ENCODE measurements around the gene MACROD1.

The MACROD1 gene

DNA sequence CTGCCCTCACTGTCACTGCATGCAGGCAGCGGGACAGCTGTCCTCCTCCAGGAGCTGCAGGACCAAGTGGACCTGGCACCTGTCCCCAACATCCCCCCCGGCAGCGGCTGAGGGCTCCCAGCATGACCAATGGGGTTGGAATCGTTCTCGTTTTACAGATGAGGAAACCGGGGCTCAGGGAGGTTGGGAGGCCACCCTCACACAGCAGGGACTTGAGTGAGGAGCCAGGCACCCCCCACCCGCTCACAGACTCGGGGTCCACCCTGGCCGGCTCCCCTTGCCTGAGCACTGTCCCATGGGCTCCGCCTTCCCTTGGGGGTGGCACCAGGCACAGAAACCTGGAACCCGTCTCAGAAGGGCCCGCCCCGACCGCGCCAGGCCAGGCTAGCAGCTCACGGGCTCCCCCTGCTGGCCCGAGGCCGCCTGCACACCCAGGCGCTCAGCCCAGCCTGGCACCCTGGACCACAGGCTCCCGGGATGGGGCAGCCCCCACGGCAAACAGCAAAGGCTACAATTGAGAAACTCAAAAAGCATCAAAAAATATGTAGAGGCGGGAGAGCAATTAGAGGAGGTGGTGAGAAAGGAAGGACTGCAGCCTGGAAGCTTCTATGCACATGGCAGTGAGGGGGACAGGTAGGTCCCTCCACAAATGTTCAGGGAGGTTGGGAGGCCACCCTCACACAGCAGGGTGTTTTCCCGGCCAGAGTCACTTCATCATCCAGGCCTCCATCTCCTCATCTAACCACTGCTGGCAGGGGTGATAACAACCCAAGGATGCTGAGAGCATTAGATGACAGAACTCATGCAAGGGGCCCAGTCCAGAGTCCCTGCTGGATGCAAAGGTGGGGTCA lies 12.8 kb downstream of the MACROD1 start:
- peak in 45 of 58 donors; percentile 18 to 73 (median 44) for DNase-seq

DNA sequence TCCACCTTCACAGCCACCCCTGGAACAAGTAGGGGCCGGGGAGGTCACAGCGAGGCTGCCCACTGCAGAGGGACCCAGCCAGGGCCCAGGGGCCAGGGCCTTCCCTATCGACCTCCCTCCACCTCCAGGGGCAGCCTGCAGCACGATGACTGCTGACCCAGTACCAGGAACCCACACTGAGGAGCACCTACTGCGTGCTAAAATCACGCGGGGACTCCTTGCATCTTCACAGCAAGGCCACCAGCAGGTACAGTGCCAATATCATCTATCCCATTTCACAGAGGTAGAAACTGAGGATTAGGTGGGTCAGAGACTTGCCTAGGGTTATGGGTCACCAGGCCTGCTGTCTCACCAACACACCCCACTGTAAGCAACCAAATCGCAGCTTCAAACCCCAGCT lies 14.6 kb downstream of the MACROD1 start:
- DNase-seq, result no peak

DNA sequence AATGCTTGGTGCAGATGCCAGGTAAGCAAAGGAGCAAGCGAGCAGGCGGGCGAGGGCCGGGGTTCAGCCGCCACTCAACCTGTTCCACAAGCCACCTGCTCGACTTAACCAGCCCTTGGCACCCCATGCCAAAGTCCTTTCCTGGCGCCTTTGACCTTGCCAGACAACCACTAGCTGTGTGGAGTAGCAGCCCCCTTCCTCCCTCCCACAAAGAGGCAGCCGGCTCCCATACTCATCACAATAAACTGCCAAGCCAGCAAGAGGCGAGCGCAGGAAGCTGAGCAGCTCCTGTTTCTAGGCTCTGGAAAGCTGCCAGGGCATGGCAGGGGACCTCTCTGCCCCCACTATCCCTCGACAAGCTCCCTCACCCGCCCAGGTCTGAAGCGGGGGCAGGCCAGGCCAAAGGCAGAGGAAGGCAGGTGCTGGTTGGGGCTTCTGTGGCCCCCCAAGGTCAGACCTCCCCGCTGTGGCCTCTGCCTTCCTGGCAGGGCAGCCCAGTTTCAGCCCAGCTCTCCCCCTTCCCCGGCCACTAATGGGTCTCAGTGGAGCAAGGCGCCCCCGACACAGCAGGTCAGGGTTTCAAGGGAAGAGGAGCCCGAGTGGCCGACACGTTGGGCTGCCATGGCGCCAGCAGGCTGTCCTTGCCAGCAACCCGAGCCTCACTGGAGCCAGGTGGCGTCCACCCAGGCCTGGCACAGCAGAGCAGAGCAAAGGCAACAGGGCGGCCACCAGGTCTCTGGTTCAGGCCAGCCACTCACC lies 15.3 kb downstream of the MACROD1 start:
- DNase-seq, result peak in 36 of 58 donors; percentile 8 to 72 (median 42)

DNA sequence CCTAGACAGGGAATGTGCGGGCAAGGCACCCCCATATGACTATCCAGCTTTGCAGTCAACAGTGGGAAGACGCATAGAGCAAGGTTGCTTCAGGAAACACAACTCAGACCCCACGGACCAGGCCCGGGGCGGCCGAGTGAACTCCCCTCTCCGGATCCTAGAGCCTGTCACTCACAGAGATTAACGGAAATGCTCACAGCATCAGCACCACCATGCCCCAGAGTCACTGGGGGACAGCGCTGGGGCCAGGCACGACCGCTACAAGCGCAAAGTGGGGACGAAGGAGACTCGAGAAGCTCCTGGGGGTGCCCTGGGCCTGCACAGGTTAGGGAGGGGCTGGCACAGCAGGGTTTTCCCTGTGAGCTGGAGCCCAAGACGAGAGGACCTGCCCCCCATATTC lies 15.9 kb downstream of the MACROD1 start:
- DNase-seq, result no peak

DNA sequence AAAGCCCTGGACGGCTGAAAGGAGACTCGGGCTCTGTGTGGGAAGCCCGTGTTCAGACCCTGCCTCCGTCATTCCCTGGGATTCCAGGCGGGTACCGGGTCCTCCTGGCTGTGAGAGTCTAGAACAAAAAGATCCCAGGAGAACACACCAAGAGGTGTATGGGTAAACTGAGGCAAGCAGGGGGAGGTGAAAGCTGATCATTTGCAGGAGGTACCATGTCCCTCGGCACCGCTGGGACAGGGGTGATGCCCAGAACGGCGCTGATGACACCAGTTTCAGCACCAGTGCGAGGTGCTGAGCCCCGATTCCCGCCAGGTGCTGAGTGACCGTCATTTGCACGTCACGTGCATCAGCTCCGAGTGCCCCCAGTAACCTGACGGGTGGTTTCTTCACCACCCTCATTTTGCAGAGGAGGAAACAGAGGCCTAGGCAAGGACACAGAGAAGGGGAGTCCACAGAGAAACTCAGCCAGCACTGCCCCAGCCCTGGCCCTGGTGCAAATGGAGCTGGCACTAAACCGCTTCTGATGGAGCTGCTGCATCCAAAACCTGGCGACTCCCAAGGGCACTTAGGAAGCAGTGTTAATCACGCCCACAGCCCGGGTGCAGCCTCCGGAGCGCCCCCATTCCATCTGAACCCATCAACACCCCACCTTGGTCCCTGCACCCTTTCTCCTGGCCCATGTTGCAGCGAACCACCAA lies 16.8 kb downstream of the MACROD1 start:
- no peak for DNase-seq

DNA sequence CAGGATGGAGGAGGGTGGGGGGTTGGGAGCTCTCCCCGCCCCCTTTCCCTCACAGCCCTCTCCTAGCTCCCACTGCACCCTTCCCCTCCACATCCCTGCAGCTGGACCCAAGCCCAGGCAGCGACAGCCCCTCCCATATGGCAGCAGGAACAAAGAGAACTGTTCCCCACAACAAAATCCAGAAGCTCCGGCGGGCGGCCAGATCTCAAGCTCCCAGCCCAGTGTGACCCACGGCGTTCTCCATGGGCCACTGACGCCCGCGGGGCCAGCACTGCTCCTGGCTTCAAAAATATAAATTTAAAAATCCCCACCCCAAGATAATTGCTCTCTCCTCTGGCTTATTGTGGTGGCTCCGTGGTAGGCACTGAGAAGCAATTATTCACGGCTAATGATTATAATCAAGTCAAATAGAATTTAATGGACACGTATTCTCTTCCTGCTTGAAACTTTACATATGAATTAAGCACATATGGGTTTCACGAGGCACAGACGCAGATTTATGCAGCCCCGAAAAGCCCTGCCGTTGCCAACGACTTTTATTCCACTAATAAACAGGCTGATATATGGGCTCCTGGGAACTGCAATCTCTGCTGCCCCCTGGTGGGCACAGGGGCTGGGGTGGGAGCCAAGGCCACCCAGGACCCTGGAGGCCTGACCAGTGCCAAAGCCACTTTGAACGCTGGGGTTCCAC lies 17.5 kb downstream of the MACROD1 start:
- peak in 57 of 58 donors; percentile 34 to 93 (median 81) for DNase-seq

DNA sequence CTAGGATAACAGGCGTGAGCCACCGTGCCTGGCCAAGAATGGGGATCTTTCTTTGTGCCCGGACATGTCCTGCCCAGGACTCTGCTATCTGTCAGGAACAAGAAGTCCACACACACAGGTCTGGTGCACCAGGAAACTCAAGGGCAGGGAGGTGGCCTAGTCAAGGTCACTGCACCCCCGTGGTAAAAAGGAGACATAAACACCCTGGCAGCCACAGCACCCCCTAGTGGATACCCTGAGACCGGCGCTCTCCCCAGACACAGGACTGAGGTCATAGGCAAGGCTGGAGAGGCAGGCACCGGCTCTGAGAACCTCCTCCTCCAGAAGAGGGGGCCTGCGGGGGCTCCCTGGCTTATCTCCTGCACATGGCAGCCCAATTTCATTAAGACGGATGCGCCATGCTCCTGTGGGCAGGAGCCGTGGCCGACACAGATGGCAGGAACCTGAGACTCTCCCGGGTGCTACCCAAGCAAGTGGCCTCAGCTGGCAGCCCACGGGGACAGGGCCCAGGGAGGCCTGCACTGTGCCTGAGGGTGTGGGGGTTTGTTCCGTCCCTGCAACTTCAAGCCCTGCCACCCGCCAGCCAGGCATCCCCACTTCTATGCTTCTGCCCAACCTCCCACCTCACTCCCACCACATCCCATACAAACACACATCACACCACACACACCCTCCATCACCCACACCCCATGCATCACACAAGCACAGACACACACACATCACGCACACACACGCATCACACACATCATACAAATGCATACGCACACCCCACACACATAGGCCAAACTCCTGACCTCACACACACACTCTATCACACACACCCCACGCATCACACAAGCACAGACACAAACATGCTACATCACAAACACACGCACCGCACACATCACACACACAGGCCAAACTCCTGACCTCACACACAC lies 19.6 kb downstream of the MACROD1 start:
- peak in 12 of 58 donors; percentile 12 to 41 (median 22) for DNase-seq

DNA sequence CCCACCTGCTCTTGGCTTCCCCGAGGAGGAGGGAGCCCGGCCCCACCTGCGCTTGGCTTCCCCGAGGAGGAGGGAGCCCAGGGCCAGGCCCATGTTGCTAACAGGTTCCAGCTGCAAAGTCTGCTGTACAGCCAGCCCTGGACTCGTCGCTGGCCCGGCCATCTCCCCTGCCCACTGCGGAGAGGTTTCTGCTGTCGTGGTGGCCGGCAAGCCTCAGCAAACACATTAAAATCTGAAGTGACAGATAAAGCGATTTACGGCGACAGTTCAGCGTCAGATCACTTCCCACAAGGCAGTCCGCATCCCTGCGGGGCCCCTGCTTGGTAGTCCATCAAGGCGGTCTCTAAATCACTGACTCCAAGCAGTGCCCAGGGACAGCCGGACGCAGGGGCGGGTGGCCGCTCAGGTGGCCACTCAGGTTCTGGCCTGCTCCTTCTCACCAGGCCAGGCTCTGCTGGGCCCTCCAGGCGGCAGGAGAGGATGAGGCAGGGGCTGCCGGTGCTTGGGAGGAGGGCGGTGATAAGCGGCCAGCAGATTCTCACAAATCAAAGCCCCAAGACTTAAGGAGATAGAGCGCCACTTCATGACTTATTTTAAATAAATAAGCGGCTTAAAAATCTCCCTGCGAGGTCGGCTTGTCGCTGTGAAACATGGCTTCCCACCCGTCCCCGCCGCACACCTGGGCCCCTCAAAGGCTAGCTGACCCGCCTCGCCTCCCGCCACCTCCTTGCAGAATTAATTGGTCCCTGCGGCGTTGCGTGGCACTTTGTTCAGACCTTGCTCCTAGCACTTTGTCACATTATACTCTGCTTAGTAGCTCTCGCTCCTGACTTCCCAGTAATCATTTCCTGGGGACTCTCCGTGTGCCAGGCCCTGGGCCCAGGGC lies 21.1 kb downstream of the MACROD1 start:
- DNase-seq, result no peak

DNA sequence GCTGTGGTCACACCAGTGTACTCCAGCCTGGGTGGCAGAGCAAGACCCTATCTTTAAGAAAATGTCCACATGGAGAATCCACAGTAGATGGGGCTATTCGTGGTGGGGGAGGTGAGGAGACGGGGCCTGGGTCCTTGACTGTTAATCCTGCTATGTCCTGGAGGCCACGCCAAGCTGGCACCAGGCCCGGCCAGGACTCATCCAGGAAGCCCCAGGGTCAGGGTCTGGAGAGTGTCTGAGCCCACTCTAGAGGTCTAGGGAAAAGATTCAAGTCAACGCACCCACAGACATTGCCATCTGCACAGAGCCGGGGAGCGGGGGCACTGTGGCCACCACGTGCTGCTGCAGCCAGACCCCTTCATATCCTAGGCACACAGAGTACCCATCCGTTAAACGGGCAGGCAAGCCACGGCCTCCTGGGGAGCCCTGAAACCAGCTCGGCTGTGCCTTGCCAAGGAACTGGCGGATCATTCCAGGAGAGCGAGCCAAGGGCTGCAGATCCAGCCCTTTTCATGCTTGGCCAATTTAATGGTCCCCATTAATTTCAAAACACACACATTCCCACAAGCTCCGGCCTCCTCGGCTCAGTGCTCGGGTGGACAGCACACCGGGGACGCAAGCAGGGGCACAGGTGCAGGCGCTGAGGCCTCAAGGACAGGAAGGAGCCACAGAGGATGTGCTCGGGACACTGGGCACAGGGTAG lies 24.7 kb downstream of the MACROD1 start:
- peak in 38 of 58 donors; percentile 13 to 79 (median 36) for DNase-seq

DNA sequence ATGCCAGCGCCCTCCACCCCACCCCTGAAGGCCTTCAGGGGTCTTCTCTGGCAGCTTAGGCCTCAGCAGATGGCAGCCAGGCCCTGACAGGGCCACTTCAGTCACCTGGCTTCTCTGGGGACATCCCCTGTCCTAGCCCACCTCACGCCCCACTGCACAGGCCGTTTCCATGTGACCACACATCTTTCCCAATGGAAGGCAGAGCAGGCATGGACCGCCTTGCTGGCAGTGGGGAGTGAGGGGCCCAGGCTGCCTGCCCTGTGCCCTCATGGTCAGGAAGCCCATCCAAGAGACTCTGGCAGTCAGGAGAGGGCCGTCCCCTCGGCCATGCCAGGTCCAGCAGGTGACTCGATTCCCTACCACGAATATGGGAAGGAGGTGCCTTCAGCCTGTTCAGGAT lies 25.8 kb downstream of the MACROD1 start:
- DNase-seq, result no peak

DNA sequence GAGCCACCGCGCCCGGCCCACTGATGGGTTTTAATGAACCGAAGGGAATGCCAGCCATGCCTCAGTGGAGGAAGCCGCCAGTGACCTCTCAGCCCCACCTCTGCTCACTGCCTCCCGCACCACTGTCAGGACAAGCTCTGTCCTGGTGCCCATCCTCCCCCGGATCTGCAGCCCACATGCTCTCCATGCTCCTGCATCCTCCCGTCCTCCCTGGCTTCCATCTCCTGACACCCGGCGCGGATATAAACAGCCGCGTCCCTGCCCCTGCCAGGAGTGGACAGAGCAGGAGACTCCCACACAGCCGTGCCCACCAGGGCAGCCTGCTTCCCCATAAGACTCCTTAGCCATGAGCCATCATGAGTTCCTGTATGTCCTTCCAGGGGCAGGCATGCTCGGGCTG lies 26.9 kb downstream of the MACROD1 start:
- no peak for DNase-seq

DNA sequence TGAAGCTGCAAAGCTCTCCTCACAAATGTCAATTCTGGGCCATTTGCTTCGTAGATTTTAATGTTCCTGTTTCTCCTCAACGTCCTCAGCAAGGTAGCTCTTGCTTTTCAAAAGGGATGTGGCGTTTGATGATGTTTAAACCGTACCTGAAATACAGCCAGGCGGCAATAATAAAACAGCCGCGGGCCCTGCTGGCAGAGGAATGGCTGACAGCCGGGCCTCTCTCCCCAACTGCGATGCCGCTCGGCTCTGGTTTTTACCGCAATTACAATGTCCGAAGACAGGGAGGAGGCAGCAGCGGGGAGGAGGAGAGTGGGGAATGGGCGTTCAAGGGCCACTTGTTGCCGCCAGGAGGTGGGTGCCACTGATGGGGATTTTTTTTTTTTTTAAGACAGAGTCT lies 27.5 kb downstream of the MACROD1 start:
- no peak for DNase-seq

DNA sequence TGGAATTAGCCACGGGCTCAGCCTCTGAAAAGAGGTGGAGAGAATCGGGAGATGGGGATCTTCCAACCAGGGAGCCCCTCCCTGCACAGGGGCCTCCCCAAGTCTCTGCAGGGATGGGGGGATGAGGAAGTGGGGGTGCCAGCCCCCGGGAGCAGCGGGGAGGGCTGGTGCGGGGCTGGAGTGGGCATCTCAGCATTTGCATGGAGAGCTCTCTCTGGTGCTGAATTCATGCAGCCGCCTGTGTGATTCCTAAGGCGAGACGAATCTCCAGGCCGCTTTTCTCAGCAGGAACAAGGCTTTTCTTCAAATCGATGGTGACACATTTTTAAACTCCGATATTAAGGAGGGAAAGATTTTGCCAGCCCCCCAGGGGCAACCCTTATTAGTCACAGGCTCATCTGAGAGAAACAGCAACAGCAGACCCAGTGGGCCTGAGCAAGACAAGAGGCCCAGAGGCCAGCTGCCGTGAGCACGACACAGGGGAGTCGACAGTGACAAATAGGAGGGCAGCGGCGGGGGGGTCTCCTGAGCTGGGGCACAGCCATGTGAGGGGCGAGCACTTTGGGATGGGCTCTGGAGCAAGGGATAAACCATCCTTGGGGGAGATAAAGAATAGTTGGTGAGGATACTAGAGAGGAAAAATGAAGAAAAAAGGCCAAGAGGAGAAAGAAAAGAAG lies 29.0 kb downstream of the MACROD1 start:
- DNase-seq, result no peak

DNA sequence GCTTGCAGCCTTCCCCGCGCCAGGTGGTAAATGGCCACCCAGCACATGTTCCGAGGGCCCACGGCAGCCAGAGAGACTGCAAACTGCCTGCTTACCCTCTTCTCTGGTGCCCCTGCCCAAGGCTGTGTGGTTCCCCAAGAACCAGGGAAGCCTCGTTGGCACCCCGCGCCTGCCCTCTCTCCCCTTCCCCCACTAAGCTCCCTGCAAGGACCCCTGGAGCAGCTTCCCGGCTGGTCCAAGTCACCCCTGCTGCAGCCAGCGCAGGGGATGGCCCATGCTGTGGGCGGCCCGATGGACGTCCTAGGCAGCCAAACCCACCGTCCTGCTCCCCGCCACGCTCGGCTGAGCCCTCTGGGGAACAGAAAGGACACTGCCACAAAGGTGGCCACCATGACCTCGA lies 30.2 kb downstream of the MACROD1 start:
- DNase-seq, result no peak

DNA sequence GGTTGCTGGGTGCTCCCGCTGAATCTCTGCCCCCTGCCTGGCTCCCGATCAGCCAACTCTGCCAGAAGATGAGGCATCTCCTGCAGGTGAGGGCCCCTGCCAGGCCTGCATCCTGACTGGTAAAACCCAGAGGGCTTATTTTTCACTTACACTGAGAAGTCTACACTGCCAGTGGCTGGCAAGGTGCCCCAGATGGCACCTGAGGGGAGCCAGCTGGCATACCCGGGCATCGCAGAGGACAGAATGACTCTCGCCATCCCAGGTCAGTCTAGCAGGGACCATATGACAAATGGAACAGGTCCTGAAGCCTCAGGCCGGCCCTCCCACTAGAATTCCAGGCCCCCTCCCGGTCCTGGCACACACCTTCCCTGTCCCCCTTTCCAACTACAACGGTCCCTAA lies 30.9 kb downstream of the MACROD1 start:
- no peak for DNase-seq

DNA sequence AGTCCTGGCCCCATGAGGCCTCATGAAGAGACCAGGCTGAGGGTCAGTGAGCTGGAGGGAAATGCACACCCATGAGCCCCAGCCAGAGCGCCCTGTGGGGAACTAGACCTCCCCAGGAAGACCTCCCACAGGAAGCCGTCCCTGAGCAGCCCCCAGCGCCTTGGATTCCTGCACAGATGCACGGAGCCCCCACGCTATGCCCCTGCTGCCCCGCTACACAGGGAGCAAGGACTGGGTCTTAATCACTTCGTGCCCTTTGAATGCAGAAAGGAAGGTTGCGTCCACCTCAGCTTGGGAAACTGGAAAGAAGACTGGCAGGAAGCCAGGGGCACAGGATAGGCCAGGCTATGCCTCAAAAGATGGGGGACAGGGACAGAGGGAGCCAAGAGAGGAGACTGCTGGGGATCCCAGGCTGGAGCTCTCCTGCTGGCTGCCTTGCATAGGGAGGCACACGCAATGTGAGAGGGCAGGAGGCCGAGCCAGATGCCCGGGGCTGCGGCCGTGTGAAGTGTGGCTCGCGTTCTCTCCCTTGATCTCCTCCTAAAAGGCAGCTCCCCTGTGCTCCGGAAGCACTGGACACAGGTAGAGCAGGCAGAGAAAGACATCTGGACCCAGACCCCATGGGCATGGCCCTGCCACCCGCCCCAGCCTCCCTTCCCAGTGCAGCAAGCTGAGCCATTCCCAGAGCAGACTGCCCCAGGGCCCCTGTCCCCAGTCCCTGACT lies 32.8 kb downstream of the MACROD1 start:
- DNase-seq, result peak in 1 of 58 donors; percentile 10

DNA sequence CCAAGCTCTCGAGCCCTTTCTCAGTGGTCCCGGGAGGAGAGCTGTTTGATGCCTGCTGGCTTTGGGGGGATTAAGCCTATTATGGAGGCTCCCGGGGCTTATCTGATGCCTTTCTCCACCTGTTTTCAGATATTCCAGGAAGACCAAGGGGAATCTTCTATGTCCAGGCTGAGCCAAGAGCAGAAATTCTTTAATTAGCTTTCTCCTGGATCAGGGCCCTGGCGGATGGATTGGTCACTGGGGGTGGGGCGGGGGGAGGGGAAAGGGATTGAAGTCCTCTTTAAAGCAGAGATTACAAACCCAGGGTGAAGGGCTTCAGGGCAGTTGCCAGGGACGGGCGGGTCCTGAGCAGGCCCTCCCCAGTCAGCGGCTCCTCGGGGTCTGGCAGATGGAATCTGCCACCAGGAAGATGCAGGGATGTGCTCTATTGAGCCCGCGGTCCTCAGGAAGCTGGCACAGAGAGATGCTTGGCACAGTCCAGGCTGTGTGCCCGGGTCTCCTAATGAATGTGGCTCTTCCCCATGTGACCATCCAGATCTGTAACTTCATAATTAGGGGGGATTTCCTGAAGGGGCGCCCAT lies 33.6 kb downstream of the MACROD1 start:
- DNase-seq, result peak in 15 of 58 donors; percentile 11 to 49 (median 32)
